Muscle layer of colon (tissue), 2 donors: ENCODE measurements around the gene KRT27.

Source experiments
- H3K27ac ChIP-seq: one replicate; pipeline ENCODE4 v1.7.0; 2013; ENCODE audit warnings: low read depth, mild to moderate bottlenecking, low read length, moderate library complexity
- H3K27me3 ChIP-seq, 2 donors: one replicate each; pipeline ENCODE4 v1.7.0; 2013; ENCODE audit warnings: low read length in 2 of 2, mild to moderate bottlenecking in 2 of 2; ENCODE audit not compliant: insufficient read depth in 2 of 2, control insufficient read depth in 1 of 2
- H3K36me3 ChIP-seq: one replicate; pipeline ENCODE4 v1.7.0; 2013; ENCODE audit warnings: mild to moderate bottlenecking, low read length; ENCODE audit not compliant: insufficient read depth
- H3K4me1 ChIP-seq: one replicate; pipeline ENCODE4 v1.7.0; 2013; ENCODE audit warnings: mild to moderate bottlenecking, low read length; ENCODE audit not compliant: insufficient read depth
- H3K4me3 ChIP-seq, 2 donors: one replicate each; pipeline ENCODE4 v1.7.0; 2013; ENCODE audit warnings: low read length in 2 of 2, low read depth in 1 of 2, mild to moderate bottlenecking in 1 of 2, moderate library complexity in 1 of 2
- H3K9ac ChIP-seq: one replicate; pipeline ENCODE4 v1.7.0; 2013; ENCODE audit warnings: low read length
- H3K9me3 ChIP-seq: one replicate; pipeline ENCODE4 v1.7.0; 2013; ENCODE audit warnings: mild to moderate bottlenecking, low read length
- donor health status: abdominal sarcoma.
- donor health status: Adenocarcinoma of cecum.

The KRT27 gene, protein sequence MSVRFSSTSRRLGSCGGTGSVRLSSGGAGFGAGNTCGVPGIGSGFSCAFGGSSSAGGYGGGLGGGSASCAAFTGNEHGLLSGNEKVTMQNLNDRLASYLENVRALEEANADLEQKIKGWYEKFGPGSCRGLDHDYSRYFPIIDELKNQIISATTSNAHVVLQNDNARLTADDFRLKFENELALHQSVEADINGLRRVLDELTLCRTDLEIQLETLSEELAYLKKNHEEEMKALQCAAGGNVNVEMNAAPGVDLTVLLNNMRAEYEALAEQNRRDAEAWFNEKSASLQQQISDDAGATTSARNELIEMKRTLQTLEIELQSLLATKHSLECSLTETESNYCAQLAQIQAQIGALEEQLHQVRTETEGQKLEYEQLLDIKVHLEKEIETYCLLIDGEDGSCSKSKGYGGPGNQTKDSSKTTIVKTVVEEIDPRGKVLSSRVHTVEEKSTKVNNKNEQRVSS

DNA sequence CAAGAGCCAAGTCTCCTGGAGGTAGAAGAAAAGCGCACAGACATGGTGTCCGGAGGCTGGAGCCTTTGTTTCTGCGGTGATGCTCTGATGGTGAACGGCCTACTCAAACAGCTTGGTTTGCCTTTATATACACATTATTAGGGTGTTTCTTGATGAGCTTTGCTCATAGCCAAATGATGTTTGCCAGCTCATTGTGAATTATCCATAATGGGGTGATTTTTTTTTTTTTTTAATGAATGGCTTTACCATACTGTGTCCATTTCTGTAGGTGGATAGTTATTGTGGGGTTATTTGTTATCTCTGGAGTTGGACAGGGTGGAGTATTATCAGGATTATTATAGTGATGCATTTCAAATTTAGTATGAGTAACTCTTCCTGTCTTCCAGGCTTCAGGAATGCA, at the start of gene KRT27:
TSS of gene KRT27 (minus strand) at position 101 of the 400 bp plus-strand sequence. CDS start at position 44, 57 bp downstream.
- Histone ChIP-seq H3K27me3 (peaks cover 10 to 11% of the 10 kb centered on the region in 2 donors), H3K4me3 (no peak within 1 kb of the TSS), H3K4me1 (no peaks in the 10 kb centered on the region), H3K9ac (no peak within 1 kb of the TSS), H3K36me3 (no peaks in the 10 kb centered on the region), H3K9me3 (no peaks in the 10 kb centered on the region), H3K27ac (no peak within 1 kb of the TSS)

DNA sequence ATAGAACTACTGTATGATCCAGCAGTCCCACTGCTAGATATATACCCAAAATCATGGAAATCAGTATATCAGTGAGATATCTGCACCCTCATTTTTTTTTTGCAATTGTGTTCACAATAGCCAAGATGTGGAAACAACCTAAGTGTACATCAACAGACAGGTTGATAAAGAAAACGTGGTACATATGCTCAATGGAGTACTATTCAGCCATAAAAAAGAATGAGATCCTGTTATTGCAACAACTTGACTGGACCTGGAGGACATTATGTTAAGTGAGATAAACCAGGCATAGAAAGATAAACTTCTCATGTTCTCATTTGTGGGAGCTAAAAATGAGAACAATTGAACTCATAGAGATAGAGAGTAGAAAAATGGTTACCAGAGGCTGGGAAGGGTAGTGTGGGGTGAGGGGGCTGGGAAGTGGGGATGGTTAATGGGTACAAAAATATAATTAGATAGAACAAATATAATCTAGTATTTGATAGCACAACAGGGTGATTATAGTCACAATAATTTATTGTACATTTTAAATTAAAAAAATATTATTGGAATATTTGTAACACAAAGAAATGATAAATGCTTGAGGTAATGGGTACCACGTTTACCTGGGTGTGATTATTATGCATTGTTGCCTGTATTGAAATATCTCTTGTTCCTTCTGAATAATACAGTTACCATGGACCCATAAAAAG, 47.9 kb upstream of the KRT27 start:
- no peaks in the 10 kb centered on the region for H3K9me3 ChIP-seq
- H3K4me3 ChIP-seq = no peak overlapping the region
- H3K27me3 ChIP-seq = no peaks in the 10 kb centered on the region
- no peak overlapping the region for H3K27ac ChIP-seq
- peaks cover 8% of the 10 kb centered on the region for H3K36me3 ChIP-seq
- no peaks in the 10 kb centered on the region for H3K4me1 ChIP-seq
- no peak overlapping the region for H3K9ac ChIP-seq

DNA sequence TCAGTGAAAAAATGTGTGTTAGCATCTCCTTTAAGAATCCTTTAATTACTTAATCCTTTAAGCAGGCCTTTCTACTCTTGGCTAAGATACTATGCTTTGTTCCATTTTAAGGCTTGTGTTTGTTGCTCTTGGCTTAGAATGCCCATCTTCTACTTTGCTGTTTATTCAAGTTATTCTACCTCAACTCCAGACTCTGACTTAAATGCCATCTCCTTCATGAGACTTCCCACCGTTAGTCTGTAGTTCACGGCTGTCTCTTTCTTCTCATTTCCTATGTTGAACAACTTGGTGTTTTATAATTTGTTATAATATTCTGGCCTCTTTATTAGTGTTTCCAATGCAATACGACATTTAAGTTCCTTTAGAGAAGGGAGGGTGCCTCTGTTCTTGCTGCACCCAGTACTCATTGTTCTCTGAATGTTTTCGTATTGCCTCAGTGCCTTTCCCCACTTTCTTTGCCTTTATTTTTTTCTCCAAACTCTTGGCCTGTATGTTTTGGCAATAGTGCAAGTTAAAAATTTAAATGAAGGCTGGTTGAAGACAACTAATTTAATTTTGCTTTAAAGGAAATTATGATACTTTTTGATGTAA, 46.2 kb upstream of the KRT27 start:
- Histone ChIP-seq H3K9ac (no peak overlapping the region), H3K27ac (no peak overlapping the region), H3K36me3 (no peaks in the 10 kb centered on the region), H3K27me3 (no peaks in the 10 kb centered on the region), H3K4me3 (no peak overlapping the region), H3K4me1 (no peaks in the 10 kb centered on the region), H3K9me3 (no peaks in the 10 kb centered on the region)

DNA sequence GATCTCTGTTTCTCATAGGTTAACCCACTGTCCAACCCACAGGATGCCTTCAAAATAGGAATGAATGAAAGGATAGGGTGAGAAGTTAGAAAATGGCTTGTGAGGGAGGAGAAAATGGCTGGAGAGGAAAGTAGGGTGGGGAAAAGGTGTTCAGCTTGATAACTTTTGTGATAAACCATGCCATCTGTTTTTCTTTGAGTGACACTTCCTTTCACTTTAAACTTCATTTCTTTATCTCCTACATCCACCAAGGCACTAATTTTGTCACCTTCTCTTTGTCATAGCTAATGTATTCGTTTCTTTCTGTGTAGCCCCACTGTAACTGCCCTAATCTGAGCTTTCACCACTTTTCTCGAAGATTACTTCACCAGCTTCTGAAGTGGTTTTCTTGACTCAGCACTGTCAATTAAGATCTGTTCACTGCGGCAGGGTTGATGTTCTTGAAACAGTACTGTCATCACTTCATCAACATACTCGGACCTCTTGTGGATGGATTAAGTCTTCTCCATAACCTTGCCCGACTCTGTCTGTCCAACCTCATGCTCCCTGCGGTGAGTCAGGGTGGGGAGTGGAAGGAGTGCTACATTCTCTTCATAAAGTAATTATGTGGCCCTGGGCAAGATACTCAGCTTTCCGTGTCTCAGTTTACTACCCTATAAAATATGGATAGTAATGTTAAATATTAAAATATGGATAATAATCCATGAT, 45.5 kb upstream of the KRT27 start:
- Histone ChIP-seq H3K9ac (no peak overlapping the region), H3K4me3 (no peak overlapping the region), H3K27me3 (no peaks in the 10 kb centered on the region), H3K4me1 (no peaks in the 10 kb centered on the region), H3K27ac (no peak overlapping the region), H3K36me3 (no peaks in the 10 kb centered on the region), H3K9me3 (no peaks in the 10 kb centered on the region)

DNA sequence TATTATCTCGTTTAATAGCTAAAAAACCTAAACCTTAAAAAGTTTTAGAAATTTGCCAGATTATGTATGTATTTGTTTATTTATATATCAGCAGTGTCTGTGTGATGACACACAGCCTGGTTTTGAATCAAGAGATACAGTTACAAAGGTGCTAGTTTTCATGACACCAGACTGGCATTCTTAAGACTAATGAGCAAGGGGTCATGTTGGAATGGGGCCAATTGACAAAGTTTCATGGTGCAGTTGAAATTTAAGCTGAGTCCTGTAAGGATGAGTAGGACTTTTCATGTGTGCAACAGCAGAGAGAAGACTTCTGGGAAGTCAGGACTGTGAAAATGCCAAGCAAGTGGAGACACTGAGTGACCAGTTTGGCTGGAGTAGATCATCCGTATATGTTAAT, 43.2 kb upstream of the KRT27 start:
- no peaks in the 10 kb centered on the region for H3K4me1 ChIP-seq
- H3K27ac ChIP-seq = no peak overlapping the region
- H3K9me3 ChIP-seq = no peaks in the 10 kb centered on the region
- no peaks in the 10 kb centered on the region for H3K36me3 ChIP-seq
- H3K4me3 ChIP-seq = no peak overlapping the region
- H3K9ac ChIP-seq = no peak overlapping the region
- no peaks in the 10 kb centered on the region for H3K27me3 ChIP-seq

DNA sequence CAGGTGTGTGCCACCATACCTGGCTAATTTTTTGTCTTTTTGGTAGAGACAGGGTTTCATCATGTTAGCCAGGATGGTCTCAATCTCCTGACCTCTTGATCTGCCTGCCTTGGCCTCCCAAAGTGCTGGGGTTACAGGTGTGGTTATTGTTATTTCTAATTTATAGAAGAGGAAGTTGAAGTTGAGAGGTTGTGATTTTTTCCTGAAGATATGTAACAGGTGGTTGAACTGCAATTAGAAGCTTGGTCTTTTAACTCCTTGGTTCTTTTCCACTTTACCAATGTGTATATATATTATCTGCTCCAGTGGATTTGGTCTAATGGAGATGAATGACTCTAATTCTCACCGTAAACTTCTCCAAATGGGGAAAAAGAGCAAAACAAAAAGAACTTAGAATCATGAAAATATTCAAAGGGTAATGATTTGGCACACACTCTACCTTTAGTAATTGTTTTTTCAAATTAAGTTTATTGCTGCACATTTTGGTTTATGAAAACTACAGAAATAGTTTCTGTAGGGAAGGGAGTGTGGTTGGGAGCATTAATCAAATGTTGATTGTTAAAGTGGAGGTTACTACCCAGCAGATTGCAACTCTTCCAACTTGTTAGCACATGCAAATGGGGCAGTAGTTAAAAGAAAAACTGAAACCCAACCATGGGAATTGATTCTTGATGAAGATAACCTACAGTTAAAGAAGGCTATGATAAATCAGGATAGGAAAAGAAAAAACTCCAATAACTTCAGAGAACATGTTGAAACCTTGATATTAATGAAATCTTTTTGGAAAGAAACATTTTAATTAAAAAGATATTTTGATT, 41.9 kb upstream of the KRT27 start:
- H3K9me3 ChIP-seq = no peaks in the 10 kb centered on the region
- H3K27ac ChIP-seq = no peak overlapping the region
- H3K4me1 ChIP-seq = no peaks in the 10 kb centered on the region
- no peak overlapping the region for H3K4me3 ChIP-seq
- H3K36me3 ChIP-seq = no peaks in the 10 kb centered on the region
- H3K9ac ChIP-seq = no peak overlapping the region
- no peaks in the 10 kb centered on the region for H3K27me3 ChIP-seq

DNA sequence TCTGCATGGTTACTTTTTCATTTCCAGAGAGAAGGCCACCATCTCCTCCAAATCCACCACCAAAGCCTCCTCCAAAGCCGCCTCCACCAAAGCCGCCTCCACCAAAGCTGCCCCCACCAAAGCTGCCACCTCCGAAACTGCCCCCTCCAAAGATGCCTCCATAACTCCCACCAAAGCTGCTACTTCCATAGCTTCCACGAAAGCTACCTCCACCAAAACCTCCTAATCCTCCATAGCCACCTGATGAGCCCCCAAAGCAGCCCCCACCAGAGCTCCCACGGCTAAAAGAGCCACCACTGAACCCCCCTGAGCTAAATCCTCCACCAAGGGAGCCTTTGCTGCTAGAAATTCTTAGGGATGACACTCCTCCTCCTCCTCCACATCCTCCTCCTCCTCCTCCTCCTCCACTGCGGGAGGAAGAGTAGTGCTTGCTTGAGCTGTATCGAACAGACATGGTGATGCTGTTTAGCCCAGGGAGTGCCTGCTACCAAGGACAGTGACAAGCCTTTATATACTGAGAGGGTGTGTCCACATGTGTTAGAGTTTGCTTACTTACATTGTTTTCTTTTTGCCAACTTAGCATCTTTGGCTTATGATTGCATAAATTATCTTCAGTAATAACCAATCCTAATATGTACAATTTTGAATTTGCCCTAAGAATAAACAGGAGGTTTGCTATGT, 39.9 kb upstream of the KRT27 start, which contains the start of gene KRT10:
TSS of gene KRT10 (minus strand) at position 483 of the 681 bp plus-strand sequence. CDS start at position 454, 29 bp downstream.
- H3K36me3 ChIP-seq = peaks cover 3% of the 10 kb centered on the region
- no peak within 1 kb of the TSS for H3K27ac ChIP-seq
- H3K9ac ChIP-seq = no peak within 1 kb of the TSS
- peaks cover 6% of the 10 kb centered on the region for H3K4me1 ChIP-seq
- no peaks in the 10 kb centered on the region for H3K27me3 ChIP-seq
- H3K4me3 ChIP-seq = no peak within 1 kb of the TSS
- no peaks in the 10 kb centered on the region for H3K9me3 ChIP-seq

DNA sequence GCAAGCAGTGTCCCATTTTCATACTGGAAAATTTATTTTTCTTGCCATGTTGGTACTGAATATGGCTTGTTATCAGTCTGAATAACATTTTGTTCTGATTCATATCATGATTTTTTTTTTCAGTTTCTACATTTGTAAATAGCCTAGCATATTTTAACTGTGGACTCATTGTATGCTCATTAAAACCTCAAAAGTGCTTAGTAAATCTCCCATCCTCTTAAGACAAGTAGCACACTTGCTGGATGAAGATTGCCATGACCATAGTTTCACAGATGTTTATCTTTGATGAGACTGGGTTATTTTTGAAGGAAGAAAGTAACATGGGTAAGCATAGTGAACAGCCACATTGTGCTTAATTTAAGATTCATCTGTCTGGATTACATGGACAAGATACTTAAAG, 39.2 kb upstream of the KRT27 start:
- no peak overlapping the region for H3K4me3 ChIP-seq
- no peaks in the 10 kb centered on the region for H3K9me3 ChIP-seq
- no peak overlapping the region for H3K27ac ChIP-seq

DNA sequence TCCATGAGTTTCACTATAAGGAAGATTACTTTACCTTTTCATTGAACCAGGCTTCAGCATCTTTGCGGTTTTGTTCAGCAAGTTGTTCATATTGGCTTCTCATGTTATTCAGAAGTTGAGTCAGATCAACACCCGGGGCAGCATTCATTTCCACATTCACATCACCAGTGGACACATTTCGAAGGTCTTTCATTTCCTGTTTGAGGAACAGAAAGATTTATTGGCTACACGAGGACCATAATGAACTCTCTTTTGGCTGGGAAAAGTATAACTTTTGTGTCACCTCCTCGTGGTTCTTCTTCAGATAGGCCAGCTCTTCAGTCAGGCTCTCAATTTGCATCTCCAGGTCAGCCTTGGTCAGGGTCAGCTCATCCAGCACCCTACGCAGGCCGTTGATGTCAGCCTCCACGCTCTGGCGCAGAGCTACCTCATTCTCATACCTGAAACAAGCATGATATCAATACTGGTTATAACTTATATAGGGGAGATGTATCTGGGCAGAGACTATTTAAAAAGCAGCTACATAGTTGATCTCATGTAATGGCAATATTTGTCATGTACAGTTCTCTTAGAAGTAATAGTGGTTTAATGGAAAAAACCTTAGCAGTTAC, 38.0 kb upstream of the KRT27 start:
- Histone ChIP-seq H3K9me3 (no peaks in the 10 kb centered on the region), H3K4me1 (peaks cover 6% of the 10 kb centered on the region), H3K9ac (no peak overlapping the region), H3K27me3 (no peaks in the 10 kb centered on the region), H3K27ac (no peak overlapping the region), H3K36me3 (peaks cover 11% of the 10 kb centered on the region), H3K4me3 (no peak overlapping the region)

More for the DNA sequence above, 39.2 kb upstream of the KRT27 start:
- Histone ChIP-seq H3K9ac (no peak overlapping the region), H3K36me3 (peaks cover 10% of the 10 kb centered on the region), H3K4me1 (peaks cover 6% of the 10 kb centered on the region), H3K27me3 (no peaks in the 10 kb centered on the region)
